HepG2 (cell line): ENCODE data around the gene ATG13. TPM values are rescaled to one million over a fixed set of nuclear protein-coding genes. Genes with fewer than 3 reads are reported as not detected.

Source experiments
- BATF2 ChIP-seq: sonication (generic); formaldehyde crosslinking; IDR thresholded peaks from 2 replicates; pipeline ENCODE4 v1.8.0; 2022; ENCODE audit warnings: mild to moderate bottlenecking, missing genetic modification reagents, moderate library complexity
- CHD4 ChIP-seq: fragments of 200-600 bp; sonication (generic); IDR thresholded peaks from 2 replicates; pipeline ENCODE4 v1.7.0; 2017; ENCODE audit warnings: mild to moderate bottlenecking, low read length, borderline replicate concordance
- DPF2 ChIP-seq: sonication (generic); formaldehyde crosslinking; IDR thresholded peaks from 2 replicates; pipeline ENCODE4 v1.4.0; 2020; ENCODE audit warnings: mild to moderate bottlenecking, low read depth, missing genetic modification reagents, borderline replicate concordance
- EED ChIP-seq: sonication (generic); formaldehyde crosslinking; IDR thresholded peaks from 2 replicates; pipeline ENCODE4 v1.5.0; 2020; ENCODE audit warnings: mild to moderate bottlenecking, missing genetic modification reagents
- ETV5 ChIP-seq: IDR thresholded peaks from 2 replicates; pipeline ENCODE4 v1.6.1; 2018; ENCODE audit warnings: missing biosample characterization, missing genetic modification reagents, inconsistent platforms, borderline replicate concordance
- HNRNPLL ChIP-seq: fragments of 200-400 bp; formaldehyde crosslinking; IDR thresholded peaks from 2 replicates; pipeline ENCODE4 v1.6.1; 2017; ENCODE audit warnings: mild to moderate bottlenecking, low read depth, low read length; ENCODE audit not compliant: poor library complexity, severe bottlenecking
- KAT7 ChIP-seq: IDR thresholded peaks from 2 replicates; pipeline ENCODE4 v1.6.1; 2018; ENCODE audit warnings: borderline replicate concordance, missing compliant biosample characterization
- MLX ChIP-seq: IDR thresholded peaks from 2 replicates; pipeline ENCODE4 v1.6.1; 2016
- NAIF1 ChIP-seq: sonication (generic); formaldehyde crosslinking; IDR thresholded peaks from 2 replicates; pipeline ENCODE4 v1.5.0; 2020; ENCODE audit warnings: mild to moderate bottlenecking, missing genetic modification reagents, borderline replicate concordance
- NFE2L2 ChIP-seq: fragments of 150-350 bp; IDR thresholded peaks from 2 replicates; pipeline ENCODE4 v1.6.1; 2014; ENCODE audit warnings: low read length
- NFIC ChIP-seq: IDR thresholded peaks from 2 replicates; pipeline ENCODE4 v1.6.1; 2012; ENCODE audit warnings: mild to moderate bottlenecking, low read length, inconsistent platforms
- NFYC ChIP-seq: IDR thresholded peaks from 2 replicates; pipeline ENCODE4 v1.6.1; 2016; ENCODE audit warnings: missing genetic modification reagents, missing compliant biosample characterization
- PRPF4 ChIP-seq: fragments of 200-400 bp; formaldehyde crosslinking; IDR thresholded peaks from 2 replicates; pipeline ENCODE4 v1.6.1; 2016; ENCODE audit warnings: low read length, low read depth; ENCODE audit not compliant: poor library complexity, severe bottlenecking
- SALL2 ChIP-seq: sonication (generic); formaldehyde crosslinking; IDR thresholded peaks from 2 replicates; pipeline ENCODE4 v1.8.1; 2023; ENCODE audit warnings: mild to moderate bottlenecking, missing genetic modification reagents, inconsistent platforms
- ZFP82 ChIP-seq: sonication (generic); formaldehyde crosslinking; IDR thresholded peaks from 2 replicates; pipeline ENCODE4 v1.5.1; 2020; ENCODE audit warnings: mild to moderate bottlenecking, missing genetic modification reagents, borderline replicate concordance
- ZNF20 ChIP-seq: sonication (generic); formaldehyde crosslinking; IDR thresholded peaks from 2 replicates; pipeline ENCODE4 v1.4.0; 2020; ENCODE audit warnings: mild to moderate bottlenecking, moderate library complexity, missing genetic modification reagents
- ZNF296 ChIP-seq: sonication (generic); formaldehyde crosslinking; conservative IDR thresholded peaks from 2 replicates; pipeline ENCODE4 v1.5.0; 2020; ENCODE audit warnings: mild to moderate bottlenecking, missing genetic modification reagents
- ZNF619 ChIP-seq: sonication (generic); formaldehyde crosslinking; IDR thresholded peaks from 2 replicates; pipeline ENCODE4 v1.4.0; 2020; ENCODE audit warnings: mild to moderate bottlenecking, missing genetic modification reagents
- ZNF747 ChIP-seq: sonication (generic); formaldehyde crosslinking; IDR thresholded peaks from 2 replicates; pipeline ENCODE4 v1.8.1; 2023; ENCODE audit warnings: missing genetic modification reagents, mild to moderate bottlenecking, borderline replicate concordance
- ZNF776 ChIP-seq: sonication (generic); formaldehyde crosslinking; IDR thresholded peaks from 2 replicates; pipeline ENCODE4 v1.4.0; 2020; ENCODE audit warnings: mild to moderate bottlenecking, missing genetic modification reagents
- polyA plus RNA-seq, 8 experiments: library from polyadenylated mRNA; depleted of rRNA in 3 of 8; stranded (reverse) in 7 of 8; unstranded in 1 of 8; fragments of >200 nt; fragmentation: Illumina TruSeq in 4 of 8; extraction: Trizol in 4 of 8; gene quantifications; 2 replicates each; pipeline versions ENCODE4 v1.2.1 to v1.2.3, GENCODE V29; 2011 to 2016; ENCODE audit warnings: low read depth in 4 of 8, missing spikeins in 1 of 8, mixed read lengths in 1 of 8; ENCODE audit not compliant: insufficient read depth in 1 of 8
- total RNA-seq, 5 experiments: library from RNA; depleted of rRNA; stranded (reverse); fragments of >200 nt; fragmentation: Illumina TruSeq; extraction: Trizol; gene quantifications; 2 replicates each; pipeline ENCODE4 v1.2.3, GENCODE V29; 2016; ENCODE audit warnings: low read depth in 1 of 5
- TF ChIP-seq, protein P1 (sequence below): conservative IDR thresholded peaks from 2 replicates; pipeline ENCODE4 v1.6.1; 2018; ENCODE audit warnings: missing genetic modification reagents
- TF ChIP-seq, protein P2 (sequence below): sonication (generic); formaldehyde crosslinking; IDR thresholded peaks from 2 replicates; pipeline ENCODE4 v1.8.1; 2023; ENCODE audit warnings: mild to moderate bottlenecking, moderate library complexity, missing genetic modification reagents
- TF ChIP-seq, protein P3 (sequence below): sonication (generic); formaldehyde crosslinking; IDR thresholded peaks from 2 replicates; pipeline ENCODE4 v1.5.0; 2020; ENCODE audit warnings: missing genetic modification reagents

Gene ATG13
- total and polyA plus RNA-seq, 2 of the 13 experiments (the other 11 are each of a cell fraction or from before 2014, with no cell fraction given) = 55.0 to 77.3 TPM

GRCh38 chr11:46718155-46719019, 101.0 kb downstream of the ATG13 start (continued):
- peak; percentile 90 for TF ChIP-seq NAIF1 (CRISPR knock-in tag)
- peak; percentile 36; the same call in 1 of the 2 replicates for TF ChIP-seq SALL2 (CRISPR knock-in tag)
- peak; percentile 100 for TF ChIP-seq CHD4
- TF ChIP-seq, protein P1, sequence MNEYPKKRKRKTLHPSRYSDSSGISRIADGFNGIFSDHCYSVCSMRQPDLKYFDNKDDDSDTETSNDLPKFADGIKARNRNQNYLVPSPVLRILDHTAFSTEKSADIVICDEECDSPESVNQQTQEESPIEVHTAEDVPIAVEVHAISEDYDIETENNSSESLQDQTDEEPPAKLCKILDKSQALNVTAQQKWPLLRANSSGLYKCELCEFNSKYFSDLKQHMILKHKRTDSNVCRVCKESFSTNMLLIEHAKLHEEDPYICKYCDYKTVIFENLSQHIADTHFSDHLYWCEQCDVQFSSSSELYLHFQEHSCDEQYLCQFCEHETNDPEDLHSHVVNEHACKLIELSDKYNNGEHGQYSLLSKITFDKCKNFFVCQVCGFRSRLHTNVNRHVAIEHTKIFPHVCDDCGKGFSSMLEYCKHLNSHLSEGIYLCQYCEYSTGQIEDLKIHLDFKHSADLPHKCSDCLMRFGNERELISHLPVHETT (CRISPR knock-in tag) = peak; percentile 57; the same call in 1 of the 2 replicates
- TF ChIP-seq NFE2L2 = no peak
- TF ChIP-seq ZNF296 (CRISPR knock-in tag) = no peak
- no peak for TF ChIP-seq ZNF776 (CRISPR knock-in tag)
- no peak; the same call in 1 of the 2 replicates for TF ChIP-seq ZFP82 (CRISPR knock-in tag)
- TF ChIP-seq, protein P2, sequence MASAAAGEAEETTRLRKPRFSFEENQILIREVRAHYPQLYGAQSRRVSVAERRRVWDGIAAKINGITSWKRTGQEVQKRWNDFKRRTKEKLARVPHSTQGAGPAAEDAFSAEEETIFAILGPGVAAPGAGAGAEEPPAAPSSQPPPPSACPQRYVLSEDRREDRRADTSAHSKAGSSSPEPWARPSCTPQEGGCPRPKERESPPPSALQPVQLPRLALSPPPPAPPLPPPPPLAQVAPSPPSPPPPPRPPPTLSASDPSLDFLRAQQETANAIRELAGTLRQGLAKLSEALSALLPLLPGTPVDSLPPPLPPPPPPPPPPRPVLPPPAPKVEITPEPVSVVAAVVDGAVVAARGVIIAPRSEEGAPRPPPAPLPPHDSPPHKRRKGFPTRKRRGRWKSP (CRISPR knock-in tag) = peak; percentile 63
- peak; percentile 77 for TF ChIP-seq NFIC
- no peak for TF ChIP-seq BATF2 (CRISPR knock-in tag)
- TF ChIP-seq NFYC (CRISPR knock-in tag) = no peak
- TF ChIP-seq DPF2 = peak; percentile 95
- TF ChIP-seq ZNF619 (CRISPR knock-in tag) = peak; percentile 73; the same call in 1 of the 2 replicates
- peak; percentile 59; the same call in 1 of the 2 replicates for TF ChIP-seq ZNF747 (CRISPR knock-in tag)
- TF ChIP-seq EED = no peak
- TF ChIP-seq KAT7 (CRISPR knock-in tag) = peak; percentile 27; the same call in 1 of the 2 replicates
- no peak for TF ChIP-seq HNRNPLL
- TF ChIP-seq, protein P3, sequence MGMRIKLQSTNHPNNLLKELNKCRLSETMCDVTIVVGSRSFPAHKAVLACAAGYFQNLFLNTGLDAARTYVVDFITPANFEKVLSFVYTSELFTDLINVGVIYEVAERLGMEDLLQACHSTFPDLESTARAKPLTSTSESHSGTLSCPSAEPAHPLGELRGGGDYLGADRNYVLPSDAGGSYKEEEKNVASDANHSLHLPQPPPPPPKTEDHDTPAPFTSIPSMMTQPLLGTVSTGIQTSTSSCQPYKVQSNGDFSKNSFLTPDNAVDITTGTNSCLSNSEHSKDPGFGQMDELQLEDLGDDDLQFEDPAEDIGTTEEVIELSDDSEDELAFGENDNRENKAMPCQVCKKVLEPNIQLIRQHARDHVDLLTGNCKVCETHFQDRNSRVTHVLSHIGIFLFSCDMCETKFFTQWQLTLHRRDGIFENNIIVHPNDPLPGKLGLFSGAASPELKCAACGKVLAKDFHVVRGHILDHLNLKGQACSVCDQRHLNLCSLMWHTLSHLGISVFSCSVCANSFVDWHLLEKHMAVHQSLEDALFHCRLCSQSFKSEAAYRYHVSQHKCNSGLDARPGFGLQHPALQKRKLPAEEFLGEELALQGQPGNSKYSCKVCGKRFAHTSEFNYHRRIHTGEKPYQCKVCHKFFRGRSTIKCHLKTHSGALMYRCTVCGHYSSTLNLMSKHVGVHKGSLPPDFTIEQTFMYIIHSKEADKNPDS (CRISPR knock-in tag) = peak; percentile 98
- TF ChIP-seq ZNF20 (CRISPR knock-in tag) = no peak
- TF ChIP-seq MLX = peak; percentile 77
- peak; percentile 100 for TF ChIP-seq ETV5
- TF ChIP-seq PRPF4 = peak; percentile 43
